Stimulated activated naive CD4-positive, alpha-beta T cell treated with Interleukin-2 at 50 U/mL for 16 hours (primary cell): Measurements from ENCODE around the gene PLSCR5.

ENCODE experiments used
- DNase-seq: peaks from one replicate; lab custom pipeline; 2025; lab: John Stamatoyannopoulos, UW

PLSCR5 gene

DNA sequence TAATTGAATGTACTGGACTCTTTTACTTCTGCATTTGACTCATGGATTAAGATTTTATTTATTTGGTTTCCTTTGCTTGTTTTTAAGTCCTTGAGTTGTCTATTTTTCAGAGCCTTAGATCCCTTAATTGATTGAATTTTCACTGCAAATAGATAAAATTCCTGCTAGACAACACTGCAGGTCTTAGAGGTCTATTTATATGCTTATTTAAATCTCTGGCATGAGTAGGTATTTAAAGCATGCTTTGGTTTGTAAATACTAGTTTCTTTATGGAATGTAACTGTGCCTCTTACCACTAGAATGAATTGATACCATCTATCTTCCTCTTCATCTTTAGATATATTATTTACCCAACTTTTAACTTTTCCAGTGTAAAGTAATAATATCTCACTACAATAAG lies 20.0 kb downstream of the PLSCR5 start:
- no peak for DNase-seq

DNA sequence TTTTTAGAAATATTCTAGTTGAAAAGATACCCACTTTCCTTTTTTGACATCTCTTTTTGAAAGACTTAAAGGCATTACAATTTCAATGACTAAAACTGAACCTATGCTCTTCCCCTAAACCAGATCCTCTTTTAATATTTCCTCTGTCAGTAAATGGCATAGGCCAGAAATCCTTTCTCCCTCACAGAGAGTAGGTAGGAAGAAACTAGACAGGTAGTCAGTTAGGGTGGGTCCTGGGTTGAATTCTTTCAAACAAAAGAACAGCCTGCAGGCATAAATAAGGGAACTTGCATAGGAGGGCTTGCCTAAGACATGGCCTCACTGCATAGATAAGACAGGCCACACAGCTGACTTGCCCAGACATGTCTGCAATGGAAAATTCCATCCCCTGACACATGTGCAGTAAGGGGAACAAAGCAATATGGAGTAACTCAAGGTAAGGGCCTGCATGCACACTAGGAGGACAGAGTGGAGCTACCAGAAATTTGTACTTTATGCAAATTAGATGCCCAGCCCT lies 23.1 kb downstream of the PLSCR5 start:
- no peak for DNase-seq

DNA sequence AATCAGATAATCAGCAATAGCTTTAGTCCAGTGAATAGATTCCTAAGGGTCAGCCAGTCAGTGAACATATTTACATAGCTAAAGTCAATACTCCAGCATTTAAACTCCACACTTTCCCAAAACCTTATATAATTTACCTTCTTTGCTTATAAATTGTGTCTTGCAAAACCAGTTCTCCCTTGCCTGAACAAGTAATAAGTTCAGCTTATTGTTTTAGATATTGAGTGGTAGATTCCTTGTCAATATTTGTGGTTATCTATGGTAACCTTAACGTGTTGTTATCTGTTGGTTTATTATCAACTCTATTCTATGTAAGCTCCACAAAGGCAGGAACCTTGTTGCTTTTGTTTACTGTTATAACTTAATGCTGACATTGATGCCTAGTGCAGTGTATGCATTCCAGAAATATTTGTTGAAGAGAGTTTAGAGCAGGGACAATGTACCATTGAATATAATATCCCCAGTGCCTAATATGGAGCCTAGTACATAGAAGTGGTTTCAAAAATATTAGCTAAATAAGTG lies 24.0 kb downstream of the PLSCR5 start:
- no peak for DNase-seq

DNA sequence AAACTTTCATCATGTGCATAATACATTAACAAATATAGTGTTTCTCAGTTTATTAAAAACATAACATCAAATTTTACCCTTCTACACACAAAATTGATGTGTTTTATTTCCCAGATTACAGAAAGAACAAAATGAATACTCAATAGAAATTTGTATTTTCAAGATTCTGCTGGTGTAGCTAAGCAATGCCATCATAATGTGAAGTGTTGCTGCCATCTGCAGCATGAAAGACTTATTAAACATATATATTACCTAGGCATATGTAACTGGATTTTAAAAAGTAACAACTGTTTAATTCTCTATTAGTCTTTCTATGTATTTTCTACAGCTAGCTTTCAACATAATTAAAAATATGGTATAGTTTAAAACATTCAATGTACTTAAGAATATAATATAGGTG lies 27.5 kb downstream of the PLSCR5 start:
- no peak for DNase-seq

DNA sequence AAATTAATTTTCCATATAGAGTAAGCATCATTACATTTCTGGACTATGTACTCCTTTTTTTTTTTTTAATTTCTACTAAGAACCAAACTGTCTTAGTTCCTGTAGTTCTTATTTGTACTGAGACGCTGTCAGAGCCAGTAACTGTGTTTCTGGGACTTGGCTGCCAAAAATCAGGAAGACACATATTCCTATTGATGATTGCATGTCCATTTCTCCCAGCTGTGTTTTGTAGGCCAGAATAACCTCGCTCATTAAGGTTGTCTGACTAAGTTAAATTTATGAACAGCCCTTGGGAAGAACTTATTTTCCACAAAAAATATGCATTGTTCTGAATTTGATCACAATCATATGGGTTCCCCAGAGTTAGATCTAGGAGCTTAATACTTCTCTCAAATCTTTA lies 29.5 kb downstream of the PLSCR5 start:
- no peak for DNase-seq

DNA sequence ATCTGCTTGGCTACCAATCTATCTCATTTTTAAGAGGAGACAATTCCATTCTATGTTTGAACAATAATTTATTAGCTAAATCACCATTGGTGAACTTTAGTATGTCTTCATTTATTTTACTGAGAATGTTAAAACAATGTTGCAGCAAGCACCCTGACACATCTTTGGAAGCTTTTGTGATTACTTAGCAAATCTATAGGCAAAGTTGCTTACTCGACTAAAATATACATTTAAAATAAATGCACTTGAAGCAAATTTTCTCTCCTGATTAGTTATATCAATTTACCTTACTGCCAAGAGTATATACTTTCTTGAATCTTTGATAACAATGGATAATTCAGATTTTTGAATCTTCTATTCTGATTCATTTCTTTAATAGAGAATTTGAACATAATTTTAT lies 31.0 kb downstream of the PLSCR5 start:
- no peak for DNase-seq

DNA sequence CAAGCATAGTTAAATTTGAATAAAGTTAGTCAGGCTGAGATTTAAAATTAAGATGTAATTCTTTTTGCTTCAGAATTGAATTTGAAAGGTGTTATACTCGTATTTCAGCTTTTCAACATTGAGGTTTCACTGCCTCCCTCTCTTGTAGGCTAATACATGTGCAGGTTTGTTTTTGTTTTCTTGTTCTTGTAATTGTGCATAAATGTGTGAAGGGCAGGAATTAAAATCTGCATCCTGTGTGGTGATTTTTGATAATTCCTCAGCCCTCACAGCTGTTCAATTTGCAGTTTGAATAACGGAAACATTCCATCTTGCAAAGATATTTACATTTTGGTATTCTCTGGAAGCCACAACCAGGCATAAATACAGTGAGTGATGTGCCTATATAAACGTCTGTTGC lies 35.8 kb downstream of the PLSCR5 start:
- DNase-seq: no peak

DNA sequence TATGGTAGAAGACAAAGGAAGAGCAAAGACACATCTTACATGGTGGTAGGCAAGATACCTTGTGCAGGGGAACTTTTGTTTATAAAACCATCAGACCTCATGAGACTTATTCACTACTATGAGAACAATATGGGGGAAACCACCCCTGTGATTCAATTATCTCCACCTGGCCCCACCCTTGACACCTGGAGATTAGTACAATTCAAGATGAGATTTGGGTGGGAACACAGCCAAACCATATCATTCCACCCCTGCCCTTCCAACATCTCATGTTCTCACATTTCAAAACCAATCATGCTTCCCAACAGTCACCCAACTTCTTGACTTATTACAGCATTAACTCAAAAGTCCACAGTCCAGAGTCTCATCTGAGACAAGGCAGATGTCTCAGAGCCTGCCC lies 39.0 kb downstream of the PLSCR5 start:
- no peak for DNase-seq

DNA sequence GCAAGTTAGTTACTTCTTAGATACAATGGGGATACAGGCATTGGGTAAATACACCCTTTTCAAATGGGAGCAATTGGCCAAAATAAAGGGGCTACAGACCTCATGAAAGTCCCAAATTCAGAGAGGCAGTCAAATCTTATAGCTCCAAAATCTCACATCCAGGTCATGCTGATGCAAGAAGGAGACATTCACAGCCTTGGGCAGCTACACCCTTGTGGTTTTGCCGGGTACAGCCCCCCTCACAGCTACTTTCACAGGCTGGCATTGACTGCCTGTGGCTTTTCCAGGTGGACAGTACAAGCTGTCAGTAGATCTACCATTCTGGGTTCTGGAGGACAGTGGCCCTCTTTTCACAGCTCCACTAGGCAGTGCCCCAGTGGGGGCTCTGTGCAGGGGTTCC lies 43.3 kb downstream of the PLSCR5 start:
- no peak for DNase-seq

DNA sequence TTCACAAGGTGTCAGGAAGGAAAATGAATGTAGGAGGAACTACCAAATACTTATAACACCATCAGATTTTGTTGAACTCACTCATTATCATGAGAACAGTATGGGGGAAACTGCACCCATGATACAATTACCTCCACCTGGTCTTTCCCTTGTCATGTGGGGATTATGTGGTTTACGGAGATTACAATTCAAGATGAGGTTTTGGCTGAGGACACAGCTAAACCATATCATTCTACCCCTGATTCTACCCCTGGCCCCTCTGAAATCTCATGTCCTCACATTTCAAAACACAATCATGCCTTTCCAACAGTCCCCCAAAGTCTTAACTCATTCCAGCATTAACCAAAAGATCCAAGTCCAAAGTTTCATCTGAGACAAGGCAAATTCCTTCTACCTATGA lies 43.7 kb downstream of the PLSCR5 start:
- DNase-seq: no peak

DNA sequence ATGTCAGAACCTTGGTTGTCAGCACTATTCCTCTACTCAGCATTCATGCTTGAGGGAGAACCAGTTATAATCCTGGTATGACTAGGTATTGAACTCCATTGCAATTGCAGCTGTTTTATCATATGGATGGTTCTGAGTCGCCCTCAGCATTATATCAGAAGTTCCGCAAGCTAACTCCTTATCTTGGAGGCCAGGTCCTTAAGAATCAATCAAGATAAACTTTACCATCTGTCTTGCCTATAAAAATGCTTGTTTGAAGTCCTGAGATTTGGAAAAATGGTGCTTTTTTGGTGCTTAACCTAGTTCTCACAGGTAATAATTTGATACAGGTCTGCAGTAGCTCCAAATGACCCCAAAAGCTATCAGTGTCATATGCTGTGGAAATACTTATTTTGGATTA lies 44.5 kb downstream of the PLSCR5 start:
- DNase-seq: no peak

DNA sequence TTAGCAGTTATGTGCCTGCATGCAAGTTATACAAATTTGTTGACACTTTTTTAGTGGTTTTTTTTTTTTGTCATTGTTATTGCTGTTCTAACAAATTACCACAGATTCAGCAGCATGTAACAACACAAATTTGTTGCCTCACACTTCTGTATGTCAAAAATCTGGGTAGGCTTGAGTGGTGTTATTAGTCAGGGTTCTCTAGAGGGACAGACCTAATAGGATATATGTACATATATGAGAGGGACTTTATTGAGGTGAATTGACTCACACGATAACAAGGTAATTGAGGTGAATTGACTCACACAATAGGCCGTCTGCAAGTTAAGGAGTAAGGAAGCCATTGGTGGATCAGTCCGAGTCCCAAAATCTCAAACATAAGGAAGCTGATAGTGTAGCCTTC lies 45.8 kb downstream of the PLSCR5 start:
- no peak for DNase-seq

DNA sequence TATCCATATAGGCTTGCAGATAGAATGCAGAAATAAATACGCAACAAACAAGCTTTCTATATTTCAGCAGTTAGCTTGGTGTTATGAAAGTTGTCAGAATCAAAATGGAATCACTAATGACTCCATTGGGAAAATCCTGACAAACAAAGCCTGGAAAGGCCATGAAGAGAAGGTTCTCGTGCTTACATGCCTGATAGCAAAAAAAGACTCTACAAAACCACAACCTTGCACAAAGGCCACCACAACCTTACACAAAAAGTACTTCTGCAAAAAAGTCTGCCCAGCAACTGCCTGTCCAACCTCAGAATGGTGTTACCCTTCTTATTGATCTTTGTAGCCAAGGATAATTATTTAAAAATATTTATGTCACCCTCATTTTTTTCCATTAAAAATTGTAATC lies 46.4 kb downstream of the PLSCR5 start:
- DNase-seq: no peak

DNA sequence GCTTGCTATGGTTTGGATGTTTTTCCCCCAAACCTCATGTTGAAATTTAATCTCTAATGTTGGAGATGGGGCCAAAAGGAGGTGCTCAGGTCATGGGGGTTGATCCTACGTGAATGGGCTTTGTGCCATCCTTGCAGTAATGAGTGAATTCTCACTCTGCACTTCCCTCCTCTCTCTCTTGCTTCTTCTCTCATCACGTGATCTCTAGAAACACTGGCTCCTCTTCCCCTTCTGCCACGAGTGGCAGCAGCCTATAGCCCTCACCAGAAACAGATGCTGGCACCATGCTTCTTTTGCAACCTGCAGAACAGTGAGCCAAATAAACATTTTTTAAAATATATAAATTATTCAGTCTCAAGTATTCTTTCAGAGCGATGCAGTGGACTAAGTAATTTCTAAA lies 47.4 kb downstream of the PLSCR5 start:
- no peak for DNase-seq

DNA sequence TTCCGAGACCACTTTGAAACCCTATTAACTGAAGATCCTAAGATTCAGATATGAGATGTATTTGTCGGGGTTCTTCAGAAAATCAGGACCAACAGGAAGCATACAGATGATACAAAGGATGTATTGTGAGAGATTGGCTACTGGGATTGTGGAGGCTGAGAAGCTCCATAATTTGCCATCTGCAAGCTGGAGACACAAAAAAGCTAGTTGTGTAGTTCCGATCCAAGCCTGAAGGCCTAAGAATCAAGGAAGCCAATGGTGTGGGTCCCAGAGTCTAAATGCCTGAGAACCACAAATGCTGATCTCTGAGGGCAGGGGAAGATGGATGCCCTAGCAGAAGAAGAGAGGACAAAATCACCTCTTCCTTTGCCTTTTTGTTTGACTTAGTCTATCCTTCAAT lies 49.8 kb downstream of the PLSCR5 start:
- no peak for DNase-seq

DNA sequence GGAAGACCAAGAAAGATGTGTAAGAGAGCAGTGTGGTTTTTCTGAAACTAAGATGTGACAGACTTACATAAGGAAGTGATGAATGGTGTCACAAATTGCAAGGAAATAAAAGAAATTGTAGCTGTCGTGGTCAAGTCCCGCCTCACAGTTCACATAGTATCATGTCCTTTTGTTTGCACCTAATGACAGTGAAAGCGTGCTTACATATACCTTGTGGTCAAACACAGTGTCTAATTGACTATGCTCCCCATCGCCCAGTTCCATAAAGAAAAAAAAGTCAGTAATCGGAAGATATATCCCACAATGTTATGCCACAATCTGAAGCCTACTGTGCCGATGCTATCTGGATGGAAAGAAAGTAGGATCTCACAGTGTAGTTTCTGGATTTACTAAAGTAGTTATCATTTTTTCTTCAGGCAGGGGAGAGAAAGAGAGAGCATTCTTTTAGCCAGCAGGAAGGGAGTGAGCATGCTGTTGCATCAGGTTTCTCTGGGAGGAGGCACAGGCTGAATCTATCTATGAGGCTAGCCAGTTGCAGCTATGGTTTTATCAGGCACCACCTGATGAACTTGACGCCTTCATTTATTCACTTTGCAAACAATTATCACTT lies 50.9 kb downstream of the PLSCR5 start:
- no peak for DNase-seq

DNA sequence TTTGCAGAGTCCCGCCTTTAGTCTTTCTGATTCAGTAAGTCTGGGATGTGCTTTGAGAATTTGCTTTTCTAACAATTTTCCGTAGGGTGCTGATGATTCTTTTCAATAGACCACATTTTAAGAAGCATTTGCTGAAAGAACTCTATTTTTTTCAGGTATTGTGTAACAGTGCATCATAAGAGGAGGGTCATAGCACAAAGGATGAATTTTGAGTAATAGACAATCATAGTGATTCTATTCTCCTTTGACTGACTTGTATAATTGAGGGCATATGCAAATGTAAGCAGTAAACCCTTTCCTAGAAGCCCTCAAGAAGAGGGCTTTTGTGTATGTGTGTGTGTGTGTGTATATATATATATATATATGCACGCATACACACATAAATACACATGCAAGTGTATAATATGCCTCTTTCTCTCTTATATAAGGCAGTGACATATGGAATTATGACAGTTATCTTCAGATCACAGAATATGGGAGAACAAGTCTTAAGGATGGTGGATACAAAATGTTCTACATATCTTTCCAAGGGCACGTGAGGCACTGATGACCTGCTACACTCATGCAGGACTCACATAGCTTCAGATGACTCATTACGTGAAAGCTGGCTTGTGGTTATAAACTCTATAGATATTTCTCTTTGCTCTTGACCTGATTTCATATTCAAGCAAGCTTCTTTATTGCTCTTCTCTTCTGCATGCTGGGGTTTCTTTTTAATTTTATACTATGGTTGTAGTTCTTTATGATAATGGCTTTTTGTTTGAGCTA lies 54.2 kb downstream of the PLSCR5 start:
- no peak for DNase-seq

DNA sequence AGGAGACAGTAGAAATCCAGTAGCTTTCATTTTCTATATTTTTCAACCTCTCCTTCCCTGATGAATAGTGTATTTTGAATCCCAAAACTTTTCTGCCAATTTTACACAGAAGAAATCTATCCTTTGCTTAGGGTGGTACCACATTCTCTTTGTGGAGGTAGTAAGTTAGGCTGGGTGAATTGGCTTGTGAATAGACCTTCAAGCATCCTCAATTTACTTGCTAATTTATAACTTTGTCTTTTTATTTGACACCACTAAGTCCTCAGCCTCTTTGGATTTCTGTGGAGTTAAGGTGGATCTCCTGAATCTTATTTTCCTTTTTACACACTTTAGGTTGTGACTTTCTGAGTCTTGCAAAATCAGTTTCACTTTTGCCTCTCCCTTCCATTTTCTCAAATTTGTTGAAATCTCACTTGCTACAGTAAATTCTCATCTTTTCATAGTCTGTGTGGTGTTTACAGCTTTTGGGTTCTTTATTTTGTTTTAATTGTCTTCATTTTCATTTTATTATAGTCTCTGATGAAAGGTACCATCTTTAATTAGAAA lies 55.0 kb downstream of the PLSCR5 start:
- DNase-seq: no peak

DNA sequence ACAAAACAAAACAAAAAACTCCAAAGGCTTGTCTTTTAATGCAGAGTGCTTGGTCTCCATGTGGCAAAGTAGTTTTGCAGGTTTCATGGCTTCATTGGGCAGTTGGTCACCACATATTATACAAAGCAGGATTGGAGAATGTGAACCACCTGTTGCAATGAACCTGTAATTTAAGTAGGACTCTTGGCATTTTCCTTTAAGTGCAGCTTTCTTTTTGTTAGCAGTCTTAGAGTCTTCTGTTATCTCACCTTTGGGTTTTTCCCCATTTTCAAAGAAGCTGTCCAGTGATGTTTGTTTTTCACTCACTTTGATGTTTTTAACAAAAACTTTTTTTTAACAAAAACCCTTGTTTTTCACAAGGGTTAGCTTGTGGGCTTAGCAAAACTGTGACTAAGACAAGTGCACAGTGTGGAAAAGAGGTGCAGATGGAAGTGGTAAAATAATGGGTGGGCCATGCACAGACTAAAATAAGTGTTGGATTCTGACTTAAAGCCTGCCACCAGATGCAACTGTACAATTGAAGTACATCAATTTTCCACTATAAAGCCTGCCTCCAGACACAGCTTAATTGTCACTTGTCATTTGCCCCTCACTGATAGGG lies 57.8 kb downstream of the PLSCR5 start:
- DNase-seq: no peak

DNA sequence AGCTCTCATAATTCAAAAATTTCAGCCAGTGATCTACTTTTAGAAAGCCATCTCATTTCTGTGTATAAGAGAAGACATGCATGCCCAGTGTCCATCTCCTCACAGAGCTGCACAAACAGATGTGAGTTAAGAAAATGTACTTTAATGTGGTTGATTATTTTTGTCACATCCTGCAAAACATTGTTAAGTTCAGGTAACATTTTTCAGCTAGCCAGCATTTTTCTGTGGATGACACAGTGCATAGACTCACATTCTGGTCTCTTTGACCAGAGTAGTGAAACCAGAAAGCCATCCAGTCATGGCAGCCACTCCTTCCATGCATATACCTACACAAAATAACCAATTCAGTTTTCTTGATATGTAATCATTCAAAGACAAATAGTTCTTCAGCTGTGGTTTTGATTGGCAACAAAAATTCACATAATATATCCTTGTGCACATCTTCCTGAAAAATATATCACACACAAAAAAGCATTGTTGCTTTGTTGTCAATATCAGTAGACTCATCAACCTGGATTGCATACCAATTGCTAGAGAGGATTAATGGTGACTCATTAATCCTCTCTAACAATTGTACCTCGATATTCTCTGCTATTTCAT lies 58.7 kb downstream of the PLSCR5 start:
- no peak for DNase-seq

DNA sequence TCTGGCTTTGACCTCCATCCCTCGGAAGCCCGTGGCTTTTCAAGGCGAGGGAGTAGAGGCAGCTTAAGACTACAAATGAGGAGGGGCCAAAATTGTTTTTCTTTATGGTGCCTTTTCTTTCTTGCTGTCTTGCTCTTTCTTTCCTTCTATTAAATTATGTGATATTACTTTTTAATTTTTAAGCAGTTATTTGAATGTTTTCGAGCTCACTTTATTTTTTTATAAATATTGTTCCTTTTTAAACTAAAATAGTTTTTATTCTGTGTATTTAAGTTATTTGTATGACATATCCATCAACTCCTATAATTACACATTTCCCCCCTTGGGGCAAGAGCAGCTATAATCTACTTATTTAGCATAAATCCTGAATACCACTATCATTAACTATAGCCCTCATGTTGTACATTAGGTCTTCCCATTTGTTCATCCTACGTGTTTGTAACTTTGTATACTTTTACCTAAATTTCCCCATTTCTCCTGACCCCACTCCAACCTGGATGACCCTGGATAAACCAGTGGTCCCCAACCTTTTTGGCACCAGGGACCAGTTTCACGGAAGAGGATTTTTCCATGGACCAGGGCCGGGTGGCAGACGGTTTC lies 60.1 kb downstream of the PLSCR5 start:
- no peak for DNase-seq
